B cell (primary cell): Measurements from ENCODE around the gene HIGD1A. TPM values are rescaled to one million over a fixed set of nuclear protein-coding genes. Genes with fewer than 3 reads are reported as not detected.

Source experiments
- ATAC-seq: fragments of 200-7000 bp; cut with Tn5 transposase; one replicate; pipeline ENCODE4 v1.10.0; 2021; ENCODE audit warnings: low read depth, mild to moderate bottlenecking, moderate number of reproducible peaks, moderate library complexity
- CTCF ChIA-PET: fragments of 350-600 bp; sonication (Branson Sonifier 250); formaldehyde crosslinking; loops from one replicate; lab custom pipeline; 2021; ENCODE audit warnings: antibody characterized with exemption, inconsistent platforms; lab: Charles Lee
- POLR2A ChIA-PET: fragments of 350-600 bp; sonication (Branson Sonifier 250); formaldehyde crosslinking; loops from one replicate; lab custom pipeline; 2021; ENCODE audit warnings: antibody characterized with exemption; lab: Charles Lee
- DNase-seq: peaks from one replicate; pipeline ENCODE4 v3.0.0; 2013
- H2AFZ ChIP-seq: 2 replicates; pipeline ENCODE4 v1.6.1; 2012; ENCODE audit warnings: mild to moderate bottlenecking, low read depth, low read length; ENCODE audit not compliant: insufficient read depth, poor library complexity, severe bottlenecking
- H3K27ac ChIP-seq, 2 donors: 1 replicate in 1 of 2; 2 replicates in 1 of 2; pipeline ENCODE4 v1.5.1; 2012 to 2013; ENCODE audit warnings: low read length in 2 of 2, mild to moderate bottlenecking in 2 of 2, moderate library complexity in 1 of 2
- H3K27me3 ChIP-seq, 4 experiments: fragments of 200-600 bp in 1 of 4; sonication (generic) in 1 of 4; replicated peaks in 1 of 4; 1 replicate in 2 of 4; 2 replicates in 2 of 4; pipeline versions ENCODE4 v1.6.1 to v1.7.0; 2013 to 2016; ENCODE audit warnings: low read length in 3 of 4, mild to moderate bottlenecking in 2 of 4, mixed read lengths in 1 of 4, moderate library complexity in 1 of 4; ENCODE audit not compliant: insufficient read depth in 4 of 4, control insufficient read depth in 3 of 4; ENCODE audit errors: control extremely low read depth in 1 of 4
- H3K36me3 ChIP-seq, 2 experiments: replicated peaks in 1 of 2; 1 replicate in 1 of 2; 2 replicates in 1 of 2; pipeline versions ENCODE4 v1.6.1 to v1.7.1; 2013; ENCODE audit warnings: low read length in 1 of 2; ENCODE audit not compliant: insufficient read depth in 2 of 2, control insufficient read depth in 1 of 2; ENCODE audit errors: control extremely low read depth in 1 of 2, extremely low read depth in 1 of 2
- H3K4me1 ChIP-seq, 2 donors: fragments of 200-600 bp in 1 of 2; sonication (generic) in 1 of 2; 1 replicate in 1 of 2; 2 replicates in 1 of 2; pipeline versions ENCODE4 v1.5.1 to v1.6.1; 2013 to 2017; ENCODE audit warnings: low read length in 2 of 2; ENCODE audit not compliant: control insufficient read depth in 2 of 2, insufficient read depth in 2 of 2
- H3K4me2 ChIP-seq: replicated peaks from 2 replicates; pipeline ENCODE3; 2012; ENCODE audit warnings: mild to moderate bottlenecking, low read depth, low read length; ENCODE audit not compliant: poor library complexity, severe bottlenecking
- H3K4me3 ChIP-seq, 5 experiments: fragments of 200-600 bp in 1 of 5; sonication (generic) in 1 of 5; 1 replicate in 3 of 5; 2 replicates in 2 of 5; pipeline versions ENCODE4 v1.5.1 to v1.7.0; 2011 to 2016; ENCODE audit warnings: low read length in 4 of 5, mild to moderate bottlenecking in 4 of 5, low read depth in 2 of 5, control low read depth in 1 of 5, moderate library complexity in 1 of 5; ENCODE audit not compliant: insufficient read depth in 1 of 5; ENCODE audit errors: control extremely low read depth in 1 of 5, extremely low read depth in 1 of 5
- H3K79me2 ChIP-seq: fragments of 200-600 bp; sonication (generic); one replicate; pipeline ENCODE4 v1.6.0; 2016; ENCODE audit warnings: low read length; ENCODE audit not compliant: control insufficient read depth, insufficient read depth
- H3K9ac ChIP-seq: fragments of 200-600 bp; sonication (generic); 2 replicates; pipeline ENCODE4 v1.6.1; 2017; ENCODE audit warnings: mild to moderate bottlenecking, low read length, moderate library complexity
- H3K9me3 ChIP-seq, 3 donors: one replicate each; pipeline versions ENCODE4 v1.6.1 to v1.7.1; 2013; ENCODE audit warnings: low read length in 2 of 3; ENCODE audit not compliant: control insufficient read depth in 2 of 3, insufficient read depth in 1 of 3; ENCODE audit errors: control extremely low read depth in 1 of 3
- H4K20me1 ChIP-seq: 2 replicates; pipeline ENCODE4 v1.6.0; 2012; ENCODE audit warnings: mild to moderate bottlenecking, low read length; ENCODE audit not compliant: insufficient read depth, control insufficient read depth, poor library complexity, severe bottlenecking
- H3K27ac Mint-ChIP-seq: one replicate; pipeline ENCODE4 v1.8.0; 2021; ENCODE audit warnings: mixed read lengths
- H3K27me3 Mint-ChIP-seq: one replicate; pipeline ENCODE4 v1.8.0; 2021; ENCODE audit warnings: mixed read lengths
- H3K4me1 Mint-ChIP-seq: one replicate; pipeline ENCODE4 v1.8.0; 2021; ENCODE audit warnings: mixed read lengths
- H3K4me3 Mint-ChIP-seq: one replicate; pipeline ENCODE4 v1.8.0; 2021; ENCODE audit warnings: mixed read lengths
- H3K9me3 Mint-ChIP-seq: one replicate; pipeline ENCODE4 v1.8.0; 2022; ENCODE audit warnings: mixed read lengths; ENCODE audit not compliant: insufficient read depth
- CTCF ChIP-seq: fragments of 200-600 bp; IDR thresholded peaks from one replicate; pipeline ENCODE4 v1.8.0; 2022; ENCODE audit warnings: antibody characterized with exemption, mild to moderate bottlenecking
- EZH2 ChIP-seq: IDR thresholded peaks from 2 replicates; pipeline ENCODE4 v1.6.1; 2012; ENCODE audit warnings: borderline replicate concordance, low read depth, mild to moderate bottlenecking, moderate library complexity, low read length; ENCODE audit not compliant: insufficient read depth, poor library complexity, severe bottlenecking
- WGBS: methylation state at CpG from one replicate; pipeline ENCODE4 v1.1.5; 2013; ENCODE audit warnings: missing lambda C conversion rate; ENCODE audit not compliant: insufficient coverage; 5-methylcytosine and 5-hydroxymethylcytosine counted together
- intact Hi-C: fragments of 100-400 bp; cut with micrococcal nuclease; formaldehyde crosslinking; loops from one replicate; pipeline ENCODE4 v1.10.0; 2022
- polyA plus RNA-seq: library from polyadenylated mRNA; depleted of rRNA; stranded (reverse); fragments of >200 nt; gene quantifications from 2 replicates; pipeline ENCODE4 v1.2.3, GENCODE V29; 2012
- total RNA-seq, 2 donors: library from RNA; stranded (reverse); fragments of 120-200 nt in 1 of 2; gene quantifications; 1 replicate in 1 of 2; 2 replicates in 1 of 2; pipeline versions ENCODE4 v1.2.3 to v1.2.4, GENCODE V29; 2013 to 2022

The HIGD1A gene
- total and polyA plus RNA-seq, 2 donors (not counting 1 experiment from before 2014, with no cell fraction given), result 14.2 to 16.5 TPM

GRCh38 chr3:42841332-42841731, 37.0 kb upstream of the HIGD1A start:
- CTCF ChIA-PET, result interaction anchor here (2.4 kb wide), 1 partner anchor 10 kb away, joined by 6 read pairs; no protein-coding TSS in a partner anchor

More at GRCh38 chr3:42841332-42841731, 37.0 kb upstream of the HIGD1A start:
- no peak for DNase-seq
- Histone ChIP-seq H3K79me2 (no peaks in the 10 kb centered on the region), H3K27me3 (no peaks in the 10 kb centered on the region), H3K9me3 (peaks cover 0 to 5% (median 0%) of the 10 kb centered on the region in 3 donors), H3K4me2 (no peak overlapping the region), H3K27ac (no peak overlapping the region), H3K4me3 (no peak overlapping the region), H3K4me1 (peaks cover 10 to 20% of the 10 kb centered on the region in 2 donors), H2AFZ (no peak overlapping the region), H3K9ac (no peak overlapping the region), H3K36me3 (no peaks in the 10 kb centered on the region), H4K20me1 (no peaks in the 10 kb centered on the region)
- H3K27ac Mint-ChIP-seq, result no peak overlapping the region
- H3K9me3 Mint-ChIP-seq, result no peaks in the 10 kb centered on the region
- no peak for ATAC-seq
- H3K4me1 Mint-ChIP-seq, result peaks cover 12% of the 10 kb centered on the region
- no peak for TF ChIP-seq CTCF
- TF ChIP-seq EZH2, result no peak
- POLR2A ChIA-PET, result no interaction called here
- H3K27me3 Mint-ChIP-seq, result no peaks in the 10 kb centered on the region
- 100% methylated on average over 1 of the region's 1 CpG for WGBS
- intact Hi-C loops, result no loop called here
- no peak overlapping the region for H3K4me3 Mint-ChIP-seq
